SU-DHL-6 (cell line): Measurements from ENCODE around the gene CSNK1D.

Source experiments
- CTCF ChIP-seq: fragments of 200-600 bp; sonication (generic); IDR thresholded peaks from one replicate; pipeline ENCODE4 v1.5.1; 2017; ENCODE audit warnings: antibody characterized with exemption, mild to moderate bottlenecking, low read length, moderate library complexity; ENCODE audit not compliant: insufficient read depth, poor library complexity, severe bottlenecking
- EZH2phosphoT487 ChIP-seq: fragments of 200-600 bp; sonication (generic), shearing (Covaris generic); conservative IDR thresholded peaks from 2 replicates; pipeline ENCODE4 v1.6.1; 2018; ENCODE audit warnings: mild to moderate bottlenecking, antibody characterized with exemption, low read length, moderate library complexity, mixed read lengths

GRCh38 chr17:82257473-82257872, 16.0 kb downstream of the CSNK1D start:
- TF ChIP-seq CTCF (no peak), EZH2phosphoT487 (no peak)
